ENCODE data around the gene CDH4. TPM values are rescaled to one million over a fixed set of nuclear protein-coding genes. Genes with fewer than 3 reads are reported as not detected.

Gene CDH4
- total and polyA plus RNA-seq, 2 donors: 0.04 to 0.42 TPM

- no peak overlapping the region for H3K4me3 ChIP-seq (ENCODE audit: low read depth, low read length)
- WGBS: 71% methylated on average over 17 of the region's 17 CpGs
- H3K36me3 ChIP-seq (ENCODE audit: insufficient read depth): no peaks in the 10 kb centered on the region
- DNase-seq (ENCODE audit: extremely low spot score): no peak
- no peak overlapping the region for H3K27ac ChIP-seq (ENCODE audit: low read depth)
- H3K4me1 ChIP-seq (ENCODE audit: insufficient read depth): no peaks in the 10 kb centered on the region
Measured at GRCh38 chr20:61631751-61632150, 379.7 kb downstream of the CDH4 start.

GRCh38 chr20:61633004-61633403, 380.9 kb downstream of the CDH4 start:
- Histone ChIP-seq H3K4me1 (ENCODE audit: insufficient read depth) (no peaks in the 10 kb centered on the region), H3K27ac (ENCODE audit: low read depth) (no peak overlapping the region), H3K4me3 (ENCODE audit: low read depth, low read length) (no peak overlapping the region), H3K36me3 (ENCODE audit: insufficient read depth) (no peaks in the 10 kb centered on the region)
- WGBS: 81% methylated on average over 1 of the region's 1 CpG
- DNase-seq (ENCODE audit: extremely low spot score): no peak

- Histone ChIP-seq H3K36me3 (ENCODE audit: insufficient read depth) (no peaks in the 10 kb centered on the region), H3K4me1 (ENCODE audit: insufficient read depth) (no peaks in the 10 kb centered on the region), H3K4me3 (ENCODE audit: low read depth, low read length) (no peak overlapping the region), H3K27ac (ENCODE audit: low read depth) (no peak overlapping the region)
- DNase-seq (ENCODE audit: extremely low spot score): no peak
- WGBS: 85% methylated on average over 28 of the region's 28 CpGs
Measured at GRCh38 chr20:61634376-61635145, 382.5 kb downstream of the CDH4 start.

GRCh38 chr20:61635721-61636455, 383.8 kb downstream of the CDH4 start:
- Histone ChIP-seq H3K36me3 (ENCODE audit: insufficient read depth) (no peaks in the 10 kb centered on the region), H3K27ac (ENCODE audit: low read depth) (no peak overlapping the region), H3K4me3 (ENCODE audit: low read depth, low read length) (no peak overlapping the region), H3K4me1 (ENCODE audit: insufficient read depth) (no peaks in the 10 kb centered on the region)
- 62% methylated on average over 19 of the region's 19 CpGs for WGBS
- no peak for DNase-seq (ENCODE audit: extremely low spot score)

- no peaks in the 10 kb centered on the region for H3K36me3 ChIP-seq (ENCODE audit: insufficient read depth)
- 60% methylated on average over 15 of the region's 15 CpGs for WGBS
- H3K4me3 ChIP-seq (ENCODE audit: low read depth, low read length): no peak overlapping the region
- H3K4me1 ChIP-seq (ENCODE audit: insufficient read depth): no peaks in the 10 kb centered on the region
- H3K27ac ChIP-seq (ENCODE audit: low read depth): no peak overlapping the region
- no peak for DNase-seq (ENCODE audit: extremely low spot score)
Measured at GRCh38 chr20:61636531-61637116, 384.6 kb downstream of the CDH4 start.

GRCh38 chr20:61638802-61639585, 386.9 kb downstream of the CDH4 start:
- Histone ChIP-seq H3K36me3 (ENCODE audit: insufficient read depth) (no peaks in the 10 kb centered on the region), H3K4me1 (ENCODE audit: insufficient read depth) (no peaks in the 10 kb centered on the region), H3K4me3 (ENCODE audit: low read depth, low read length) (no peak overlapping the region), H3K27ac (ENCODE audit: low read depth) (no peak overlapping the region)
- 80% methylated on average over 17 of the region's 17 CpGs for WGBS
- DNase-seq (ENCODE audit: extremely low spot score): no peak

- H3K4me3 ChIP-seq (ENCODE audit: low read depth, low read length): no peak overlapping the region
Measured at GRCh38 chr20:61640131-61640870, 388.2 kb downstream of the CDH4 start.

GRCh38 chr20:61640871-61641245, 388.8 kb downstream of the CDH4 start:
- 73% methylated on average over 11 of the region's 11 CpGs for WGBS
- Histone ChIP-seq H3K36me3 (ENCODE audit: insufficient read depth) (no peaks in the 10 kb centered on the region), H3K27ac (ENCODE audit: low read depth) (no peak overlapping the region), H3K4me3 (ENCODE audit: low read depth, low read length) (no peak overlapping the region), H3K4me1 (ENCODE audit: insufficient read depth) (no peaks in the 10 kb centered on the region)
- DNase-seq (ENCODE audit: extremely low spot score): no peak

More at GRCh38 chr20:61640131-61640870, 388.2 kb downstream of the CDH4 start:
- WGBS: 70% methylated on average over 23 of the region's 23 CpGs
- no peak overlapping the region for H3K27ac ChIP-seq (ENCODE audit: low read depth)
- DNase-seq (ENCODE audit: extremely low spot score): no peak
- H3K36me3 ChIP-seq (ENCODE audit: insufficient read depth): no peaks in the 10 kb centered on the region
- no peaks in the 10 kb centered on the region for H3K4me1 ChIP-seq (ENCODE audit: insufficient read depth)

GRCh38 chr20:61643656-61644377, 391.8 kb downstream of the CDH4 start:
- no peaks in the 10 kb centered on the region for H3K4me1 ChIP-seq (ENCODE audit: insufficient read depth)
- WGBS: 68% methylated on average over 12 of the region's 12 CpGs
- peak; percentile 20 for DNase-seq (ENCODE audit: extremely low spot score)
- H3K4me3 ChIP-seq (ENCODE audit: low read depth, low read length): no peak overlapping the region
- H3K27ac ChIP-seq (ENCODE audit: low read depth): no peak overlapping the region
- H3K36me3 ChIP-seq (ENCODE audit: insufficient read depth): no peaks in the 10 kb centered on the region

GRCh38 chr20:61644378-61645076, 392.5 kb downstream of the CDH4 start:
- Histone ChIP-seq H3K4me1 (ENCODE audit: insufficient read depth) (no peaks in the 10 kb centered on the region), H3K27ac (ENCODE audit: low read depth) (no peak overlapping the region), H3K4me3 (ENCODE audit: low read depth, low read length) (no peak overlapping the region), H3K36me3 (ENCODE audit: insufficient read depth) (no peaks in the 10 kb centered on the region)
- 47% methylated on average over 25 of the region's 25 CpGs for WGBS
- DNase-seq (ENCODE audit: extremely low spot score): peak; percentile 26

GRCh38 chr20:61645732-61646131, 393.7 kb downstream of the CDH4 start:
- H3K4me1 ChIP-seq (ENCODE audit: insufficient read depth): no peaks in the 10 kb centered on the region
- H3K27ac ChIP-seq (ENCODE audit: low read depth): no peak overlapping the region
- no peak overlapping the region for H3K4me3 ChIP-seq (ENCODE audit: low read depth, low read length)
- no peaks in the 10 kb centered on the region for H3K36me3 ChIP-seq (ENCODE audit: insufficient read depth)
- no peak for DNase-seq (ENCODE audit: extremely low spot score)
- WGBS: 68% methylated on average over 1 of the region's 1 CpG

- Histone ChIP-seq H3K36me3 (ENCODE audit: insufficient read depth) (no peaks in the 10 kb centered on the region), H3K4me1 (ENCODE audit: insufficient read depth) (no peaks in the 10 kb centered on the region), H3K4me3 (ENCODE audit: low read depth, low read length) (no peak overlapping the region), H3K27ac (ENCODE audit: low read depth) (no peak overlapping the region)
- no peak for DNase-seq (ENCODE audit: extremely low spot score)
- 87% methylated on average over 8 of the region's 8 CpGs for WGBS
Measured at GRCh38 chr20:61646453-61646852, 394.4 kb downstream of the CDH4 start.

Data from urinary bladder (tissue), 4 donors.